Measurements from ENCODE around the gene MAP2.
A peak's percentile ranks its signal among the peaks of the same experiment; 100 is the strongest.

MAP2 gene

DNA sequence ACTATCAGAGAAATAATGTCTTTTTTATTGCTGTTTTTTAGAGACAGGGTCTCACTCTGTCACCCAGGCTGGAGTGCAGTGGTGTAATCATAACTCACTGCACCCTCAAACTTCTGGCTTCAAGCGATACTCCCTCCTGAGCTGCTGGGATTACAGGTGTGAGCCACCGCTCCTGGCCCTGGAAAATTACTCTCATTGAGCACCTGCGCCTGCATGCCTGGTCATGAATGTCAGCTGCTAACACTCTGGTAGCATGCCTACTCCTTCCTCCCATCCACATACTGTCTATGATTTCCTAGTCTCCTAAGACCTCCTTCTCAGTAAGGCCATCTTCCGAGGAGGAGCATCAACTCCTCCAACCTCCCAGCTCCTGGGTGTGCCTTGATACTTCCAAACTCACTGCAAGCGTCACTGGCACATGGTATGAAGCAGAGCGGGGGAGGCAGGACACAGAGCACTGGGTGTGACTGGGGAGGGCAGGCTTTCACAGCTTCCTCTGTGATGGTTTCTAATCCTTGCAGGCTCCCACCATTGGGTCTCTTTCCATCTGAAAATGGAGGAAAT is 1.6 kb upstream of the MAP2 start:
- H3K4me2 ChIP-seq (ENCODE audit: insufficient read depth, low read length, poor library complexity, severe bottlenecking): no peak overlapping the region
- no peak overlapping the region for H3K27ac ChIP-seq (replicated peaks; ENCODE audit: low read length)
- H3K23ac ChIP-seq (ENCODE audit: low read depth, low read length, poor library complexity): no peak overlapping the region
- H3K36me3 ChIP-seq (replicated peaks in 1 of 2; ENCODE audit: control insufficient read depth in 2 of 2, insufficient read depth in 2 of 2, low read length in 2 of 2): no peaks in the 10 kb centered on the region
- no peaks in the 10 kb centered on the region for H3K9me3 ChIP-seq (replicated peaks in 1 of 2; ENCODE audit: control insufficient read depth in 2 of 2, insufficient read depth in 1 of 2, low read depth in 1 of 2, low read length in 2 of 2)
- H3K4me3 ChIP-seq (ENCODE audit: low read length in 2 of 2): no peak overlapping the region
- H2BK120ac ChIP-seq (ENCODE audit: low read depth, low read length): no peak overlapping the region
- H4K8ac ChIP-seq (ENCODE audit: low read depth, low read length): no peak overlapping the region
- H2BK15ac ChIP-seq (ENCODE audit: low read length): no peak overlapping the region
- no peak for DNase-seq (ENCODE audit: low spot score)
- no peak overlapping the region for H3K9ac ChIP-seq (ENCODE audit: low read depth, low read length, poor library complexity)
- H4K91ac ChIP-seq (ENCODE audit: low read depth, low read length, poor library complexity): no peak overlapping the region
- H2AFZ ChIP-seq (ENCODE audit: low read length): peak overlapping the region; percentile 37
- peaks cover 4% of the 10 kb centered on the region for H3K79me1 ChIP-seq (ENCODE audit: low read depth, low read length)
- no peaks in the 10 kb centered on the region for H3K27me3 ChIP-seq (ENCODE audit: control insufficient read depth in 3 of 3, insufficient read depth in 3 of 3, low read depth in 1 of 3, low read length in 3 of 3)
- no peak overlapping the region for H3K4ac ChIP-seq (ENCODE audit: low read length)
- H2BK5ac ChIP-seq (ENCODE audit: low read length): no peak overlapping the region
- H2AK5ac ChIP-seq (ENCODE audit: low read depth, low read length): no peak overlapping the region
- WGBS, 2 donors (ENCODE audit: extremely low coverage in 2 of 2, insufficient read length in 2 of 2, insufficient replicate concordance in 1 of 2): no CpG with 5 or more reads among the region's 6 CpGs
- H3K18ac ChIP-seq (ENCODE audit: low read length): no peak overlapping the region
- H3K4me1 ChIP-seq (ENCODE audit: control insufficient read depth in 2 of 2, insufficient read depth in 1 of 2, low read depth in 1 of 2, low read length in 2 of 2): peaks cover 5 to 11% of the 10 kb centered on the region in 2 donors
- no peak overlapping the region for H3K14ac ChIP-seq (ENCODE audit: low read length)
- no peak overlapping the region for H2BK12ac ChIP-seq (ENCODE audit: low read length)

DNA sequence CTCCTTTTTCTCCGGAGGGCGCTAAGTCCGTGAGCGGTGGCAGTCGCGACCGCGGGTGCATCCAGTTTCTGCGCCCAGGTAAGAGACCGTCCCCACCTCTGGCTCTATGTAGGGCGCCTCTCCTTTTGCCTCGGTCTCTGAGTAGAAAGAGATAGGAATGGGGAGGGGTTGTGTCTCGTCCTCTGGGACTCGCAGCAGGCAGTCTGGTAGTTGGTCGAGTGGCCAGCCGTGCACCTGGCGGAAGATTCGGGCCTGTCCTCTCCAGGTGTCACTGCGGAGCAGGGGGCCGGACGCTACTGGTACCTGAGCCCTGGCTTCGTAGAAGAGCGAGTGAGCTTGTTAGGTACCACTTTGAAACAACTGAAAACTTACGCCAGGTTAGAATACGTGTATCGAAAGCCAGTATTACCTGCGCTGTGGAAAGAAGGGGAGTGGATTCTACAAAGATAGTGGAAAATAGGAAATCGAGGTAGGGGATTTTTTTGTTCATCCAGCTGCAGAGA is 403 bp downstream of the MAP2 start:
- Histone ChIP-seq H3K27me3 (ENCODE audit: control insufficient read depth in 3 of 3, insufficient read depth in 3 of 3, low read depth in 1 of 3, low read length in 3 of 3) (no peaks in the 10 kb centered on the region), H3K4me2 (ENCODE audit: insufficient read depth, low read length, poor library complexity, severe bottlenecking) (peak overlapping the region; percentile 80), H3K14ac (ENCODE audit: low read length) (peak overlapping the region; percentile 94), H3K18ac (ENCODE audit: low read length) (peak overlapping the region; percentile 93), H3K4me3 (ENCODE audit: low read length in 2 of 2) (peak overlapping the region; percentile 67 to 88), H4K91ac (ENCODE audit: low read depth, low read length, poor library complexity) (no peak overlapping the region), H3K9ac (ENCODE audit: low read depth, low read length, poor library complexity) (peak overlapping the region; percentile 88), H2BK5ac (ENCODE audit: low read length) (peak overlapping the region; percentile 82), H3K79me1 (ENCODE audit: low read depth, low read length) (peaks cover 4% of the 10 kb centered on the region), H2BK120ac (ENCODE audit: low read depth, low read length) (peak overlapping the region; percentile 87), H4K8ac (ENCODE audit: low read depth, low read length) (no peak overlapping the region), H2AK5ac (ENCODE audit: low read depth, low read length) (peak overlapping the region; percentile 46), H3K36me3 (replicated peaks in 1 of 2; ENCODE audit: control insufficient read depth in 2 of 2, insufficient read depth in 2 of 2, low read length in 2 of 2) (no peaks in the 10 kb centered on the region), H2BK15ac (ENCODE audit: low read length) (peak overlapping the region; percentile 85), H2AFZ (ENCODE audit: low read length) (peak overlapping the region; percentile 98), H3K23ac (ENCODE audit: low read depth, low read length, poor library complexity) (no peak overlapping the region), H3K4me1 (ENCODE audit: control insufficient read depth in 2 of 2, insufficient read depth in 1 of 2, low read depth in 1 of 2, low read length in 2 of 2) (peaks cover 7 to 14% of the 10 kb centered on the region in 2 donors), H3K27ac (replicated peaks; ENCODE audit: low read length) (peak overlapping the region; percentile 30), H3K4ac (ENCODE audit: low read length) (peak overlapping the region; percentile 37), H3K9me3 (replicated peaks in 1 of 2; ENCODE audit: control insufficient read depth in 2 of 2, insufficient read depth in 1 of 2, low read depth in 1 of 2, low read length in 2 of 2) (no peaks in the 10 kb centered on the region), H2BK12ac (ENCODE audit: low read length) (peak overlapping the region; percentile 73)
- DNase-seq (ENCODE audit: low spot score): peak; percentile 31
- WGBS, 2 donors (ENCODE audit: extremely low coverage in 2 of 2, insufficient read length in 2 of 2, insufficient replicate concordance in 1 of 2): no CpG with 5 or more reads among the region's 28 CpGs

DNA sequence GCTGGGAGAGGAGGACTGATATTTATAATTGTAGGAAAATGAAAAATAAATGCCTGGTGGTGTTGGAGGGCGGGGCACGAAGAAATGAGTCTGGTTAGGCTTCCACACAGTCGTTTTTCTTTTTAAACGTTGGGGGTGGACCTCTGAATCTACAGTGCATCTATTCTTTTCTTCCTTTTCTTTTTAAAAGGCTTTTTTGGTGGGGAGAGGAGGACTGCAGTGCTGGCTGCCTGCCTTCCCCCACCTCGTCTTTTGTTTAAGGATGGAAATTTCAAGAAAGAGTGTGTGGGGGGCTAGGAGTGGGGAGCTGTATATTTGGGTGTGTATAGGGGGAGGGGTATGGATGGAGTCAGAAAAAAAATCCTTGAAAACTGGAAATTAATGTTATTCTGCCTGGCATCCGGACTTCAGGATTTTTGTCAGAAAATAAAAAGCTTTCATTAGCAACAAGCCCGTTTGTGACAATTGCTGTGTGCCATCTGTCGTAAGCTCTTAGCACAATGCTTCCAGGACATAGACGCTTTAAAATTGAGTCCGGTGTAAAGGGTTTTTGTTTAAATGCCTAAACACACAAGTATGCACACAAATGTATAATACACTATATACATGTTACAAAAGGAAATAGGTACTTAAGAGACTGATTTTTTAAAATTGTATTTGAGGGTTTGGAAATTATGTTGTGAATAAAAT is 1.1 kb downstream of the MAP2 start:
- H3K27ac ChIP-seq (replicated peaks; ENCODE audit: low read length): peak overlapping the region; percentile 52
- no peaks in the 10 kb centered on the region for H3K36me3 ChIP-seq (replicated peaks in 1 of 2; ENCODE audit: control insufficient read depth in 2 of 2, insufficient read depth in 2 of 2, low read length in 2 of 2)
- H2AK5ac ChIP-seq (ENCODE audit: low read depth, low read length): no peak overlapping the region
- no peak overlapping the region for H3K23ac ChIP-seq (ENCODE audit: low read depth, low read length, poor library complexity)
- WGBS, 2 donors (ENCODE audit: extremely low coverage in 2 of 2, insufficient read length in 2 of 2, insufficient replicate concordance in 1 of 2): no CpG with 5 or more reads among the region's 10 CpGs
- no peak overlapping the region for H2BK5ac ChIP-seq (ENCODE audit: low read length)
- no peak overlapping the region for H3K18ac ChIP-seq (ENCODE audit: low read length)
- H3K27me3 ChIP-seq (ENCODE audit: control insufficient read depth in 3 of 3, insufficient read depth in 3 of 3, low read depth in 1 of 3, low read length in 3 of 3): no peaks in the 10 kb centered on the region
- H2BK15ac ChIP-seq (ENCODE audit: low read length): no peak overlapping the region
- H2AFZ ChIP-seq (ENCODE audit: low read length): peak overlapping the region; percentile 98
- H2BK120ac ChIP-seq (ENCODE audit: low read depth, low read length): no peak overlapping the region
- H4K91ac ChIP-seq (ENCODE audit: low read depth, low read length, poor library complexity): no peak overlapping the region
- no peak overlapping the region for H3K14ac ChIP-seq (ENCODE audit: low read length)
- H3K9ac ChIP-seq (ENCODE audit: low read depth, low read length, poor library complexity): no peak overlapping the region
- DNase-seq (ENCODE audit: low spot score): no peak
- H3K9me3 ChIP-seq (replicated peaks in 1 of 2; ENCODE audit: control insufficient read depth in 2 of 2, insufficient read depth in 1 of 2, low read depth in 1 of 2, low read length in 2 of 2): no peaks in the 10 kb centered on the region
- H3K4me1 ChIP-seq (ENCODE audit: control insufficient read depth in 2 of 2, insufficient read depth in 1 of 2, low read depth in 1 of 2, low read length in 2 of 2): peaks cover 7 to 14% of the 10 kb centered on the region in 2 donors
- H4K8ac ChIP-seq (ENCODE audit: low read depth, low read length): no peak overlapping the region
- H3K4me3 ChIP-seq (ENCODE audit: low read length in 2 of 2): peak overlapping the region; percentile 67 to 88
- H2BK12ac ChIP-seq (ENCODE audit: low read length): no peak overlapping the region
- peaks cover 4% of the 10 kb centered on the region for H3K79me1 ChIP-seq (ENCODE audit: low read depth, low read length)
- peak overlapping the region; percentile 80 for H3K4me2 ChIP-seq (ENCODE audit: insufficient read depth, low read length, poor library complexity, severe bottlenecking)
- H3K4ac ChIP-seq (ENCODE audit: low read length): no peak overlapping the region

DNA sequence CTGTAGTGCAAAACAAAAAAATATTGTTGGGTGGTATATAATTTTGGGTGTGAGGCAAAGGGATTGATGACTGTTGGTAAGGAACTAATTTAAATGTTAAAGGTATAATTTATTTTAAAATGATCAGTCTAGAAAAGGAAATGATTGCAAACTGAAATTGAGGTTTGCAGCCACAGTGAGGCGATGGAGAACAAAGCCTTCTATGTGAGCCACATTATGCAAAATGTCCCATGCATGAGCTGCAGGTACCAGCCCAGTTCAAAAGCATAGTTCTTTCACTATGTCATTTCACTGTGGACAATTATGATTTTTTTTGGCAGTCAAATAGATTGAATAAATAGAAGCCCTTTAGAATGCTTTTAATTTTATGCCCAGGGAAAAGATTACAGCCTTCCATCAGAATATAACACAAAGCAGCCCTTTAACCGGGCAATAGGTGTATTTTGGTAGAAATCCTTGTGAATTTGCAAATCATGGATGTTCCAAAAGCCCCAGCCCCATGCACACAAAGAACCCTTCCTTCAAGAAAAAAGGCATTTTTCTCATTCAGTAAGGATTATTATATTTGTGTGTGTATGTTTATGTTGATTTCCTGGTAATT is 1.7 kb downstream of the MAP2 start:
- no peak for DNase-seq (ENCODE audit: low spot score)
- no peak overlapping the region for H3K14ac ChIP-seq (ENCODE audit: low read length)
- H2BK120ac ChIP-seq (ENCODE audit: low read depth, low read length): no peak overlapping the region
- H3K27me3 ChIP-seq (ENCODE audit: control insufficient read depth in 3 of 3, insufficient read depth in 3 of 3, low read depth in 1 of 3, low read length in 3 of 3): no peaks in the 10 kb centered on the region
- no peaks in the 10 kb centered on the region for H3K36me3 ChIP-seq (replicated peaks in 1 of 2; ENCODE audit: control insufficient read depth in 2 of 2, insufficient read depth in 2 of 2, low read length in 2 of 2)
- H3K27ac ChIP-seq (replicated peaks; ENCODE audit: low read length): no peak overlapping the region
- H4K8ac ChIP-seq (ENCODE audit: low read depth, low read length): no peak overlapping the region
- peaks cover 7 to 14% of the 10 kb centered on the region in 2 donors for H3K4me1 ChIP-seq (ENCODE audit: control insufficient read depth in 2 of 2, insufficient read depth in 1 of 2, low read depth in 1 of 2, low read length in 2 of 2)
- no peak overlapping the region for H2BK12ac ChIP-seq (ENCODE audit: low read length)
- H2BK5ac ChIP-seq (ENCODE audit: low read length): no peak overlapping the region
- no peak overlapping the region for H2BK15ac ChIP-seq (ENCODE audit: low read length)
- no peak overlapping the region for H3K4me2 ChIP-seq (ENCODE audit: insufficient read depth, low read length, poor library complexity, severe bottlenecking)
- H2AK5ac ChIP-seq (ENCODE audit: low read depth, low read length): no peak overlapping the region
- H3K23ac ChIP-seq (ENCODE audit: low read depth, low read length, poor library complexity): no peak overlapping the region
- H3K4ac ChIP-seq (ENCODE audit: low read length): no peak overlapping the region
- no CpG with 5 or more reads among the region's 2 CpGs for WGBS, 2 donors (ENCODE audit: extremely low coverage in 2 of 2, insufficient read length in 2 of 2, insufficient replicate concordance in 1 of 2)
- H3K79me1 ChIP-seq (ENCODE audit: low read depth, low read length): peaks cover 4% of the 10 kb centered on the region
- no peak overlapping the region for H3K9ac ChIP-seq (ENCODE audit: low read depth, low read length, poor library complexity)
- H3K9me3 ChIP-seq (replicated peaks in 1 of 2; ENCODE audit: control insufficient read depth in 2 of 2, insufficient read depth in 1 of 2, low read depth in 1 of 2, low read length in 2 of 2): no peaks in the 10 kb centered on the region
- H3K18ac ChIP-seq (ENCODE audit: low read length): no peak overlapping the region
- no peak overlapping the region for H4K91ac ChIP-seq (ENCODE audit: low read depth, low read length, poor library complexity)
- peak overlapping the region in 1 of 2 donors; percentile 67 for H3K4me3 ChIP-seq (ENCODE audit: low read length in 2 of 2)
- H2AFZ ChIP-seq (ENCODE audit: low read length): peak overlapping the region; percentile 98
